K562 (cell line): ENCODE results near the gene CNIH3. TPM values are rescaled to one million over a fixed set of nuclear protein-coding genes. Genes with fewer than 3 reads are reported as not detected.

Experiments
- ATAC-seq: fragments of 200-7000 bp; cut with Tn5 transposase; 3 replicates; pipeline ENCODE4 v1.9.1; 2020; ENCODE audit warnings: moderate library complexity
- BruUV-seq: library from RNA; stranded (reverse); fragments of 400-500 nt; replicated peaks from 2 replicates; lab custom pipeline; 2021; lab: Mats Ljungman, UMichigan
- CTCF ChIA-PET: fragments of 300-600 bp; formaldehyde crosslinking; extraction: SDS; loops from one replicate; lab custom pipeline; 2021; ENCODE audit warnings: low intra/inter-chr PET ratio; lab: Yijun Ruan, JAX
- POLR2A ChIA-PET: fragments of 300-600, 350-650 bp; sonication (Branson Sonifier 250); formaldehyde crosslinking; extraction: SDS; loops from one replicate; lab custom pipeline; 2021; ENCODE audit warnings: antibody characterized with exemption, inconsistent platforms; lab: Yijun Ruan, JAX
- DNase-seq, 4 experiments: peaks; one replicate each; pipeline versions ENCODE4 v3.0.0 to v3.0.0-alpha.2; 2011 to 2018; ENCODE audit warnings: low spot score in 3 of 4, mixed read lengths in 3 of 4; ENCODE audit errors: extremely low read depth in 1 of 4
- FAIRE-seq: peaks from 2 replicates; lab custom pipeline; 2011; peaks lifted over from hg19 to GRCh38; lab: Jason Lieb, UNC
- H2AFZ ChIP-seq: 2 replicates; pipeline ENCODE4 v1.6.0; 2011; ENCODE audit warnings: low read depth, low read length, control low read depth, inconsistent platforms
- H3K27ac ChIP-seq: fragments of 200-600 bp; 3 replicates; pipeline ENCODE4 v1.8.0; 2011; ENCODE audit warnings: low read depth, mild to moderate bottlenecking, control low read depth, inconsistent platforms, low read length, moderate library complexity, mixed read lengths; ENCODE audit errors: extremely low read depth
- H3K27me3 ChIP-seq, 2 experiments: fragments of 300-600 bp in 1 of 2; 2 replicates in 1 of 2; 3 replicates in 1 of 2; pipeline versions ENCODE4 v1.6.0 to v1.8.0; 2011; ENCODE audit warnings: inconsistent platforms in 2 of 2, low read length in 2 of 2, mild to moderate bottlenecking in 1 of 2, mixed read lengths in 1 of 2, moderate library complexity in 1 of 2; ENCODE audit not compliant: control insufficient read depth in 2 of 2, insufficient read depth in 2 of 2
- H3K36me3 ChIP-seq: fragments of 300-600 bp; 3 replicates; pipeline ENCODE4 v1.8.0; 2011; ENCODE audit warnings: mild to moderate bottlenecking, low read length, inconsistent platforms; ENCODE audit not compliant: control insufficient read depth, insufficient read depth
- H3K4me1 ChIP-seq, 2 experiments: fragments of 200-600 bp in 1 of 2; replicated peaks in 1 of 2; 2 replicates in 1 of 2; 3 replicates in 1 of 2; pipeline versions ENCODE4 v1.5.1 to v1.8.0; 2011; ENCODE audit warnings: inconsistent platforms in 2 of 2, low read length in 2 of 2, mild to moderate bottlenecking in 1 of 2, mixed read lengths in 1 of 2, moderate library complexity in 1 of 2; ENCODE audit not compliant: control insufficient read depth in 2 of 2, insufficient read depth in 2 of 2
- H3K4me2 ChIP-seq: 2 replicates; pipeline ENCODE4 v1.6.1; 2011; ENCODE audit warnings: low read length, control low read depth, inconsistent platforms, mixed read lengths; ENCODE audit not compliant: insufficient read depth
- H3K4me3 ChIP-seq: fragments of 200-600 bp; sonication (generic), shearing (Covaris generic); 2 replicates; pipeline ENCODE4 v1.5.1; 2016; ENCODE audit warnings: control low read depth, inconsistent platforms
- H3K79me2 ChIP-seq: fragments of 200-600 bp; 3 replicates; pipeline ENCODE4 v1.8.0; 2011; ENCODE audit warnings: low read length, inconsistent platforms; ENCODE audit not compliant: control insufficient read depth, insufficient read depth
- H3K9ac ChIP-seq, 2 experiments: 2 replicates each; pipeline versions ENCODE4 v1.6.0 to v1.6.1; 2011; ENCODE audit warnings: low read depth in 2 of 2, low read length in 2 of 2, control low read depth in 1 of 2, inconsistent platforms in 1 of 2, mild to moderate bottlenecking in 1 of 2, mixed read lengths in 1 of 2; ENCODE audit not compliant: insufficient read depth in 1 of 2
- H3K9me1 ChIP-seq: one replicate; pipeline ENCODE4 v1.6.0; 2011; ENCODE audit warnings: inconsistent platforms, mild to moderate bottlenecking, low read length, moderate library complexity; ENCODE audit not compliant: control insufficient read depth, insufficient read depth
- H3K9me3 ChIP-seq: replicated peaks from 2 replicates; pipeline ENCODE4 v1.5.1; 2011; ENCODE audit warnings: low read depth, low read length, inconsistent platforms; ENCODE audit not compliant: control insufficient read depth, insufficient read depth
- H4K20me1 ChIP-seq: replicated peaks from 2 replicates; pipeline ENCODE4 v1.6.1; 2011; ENCODE audit warnings: low read length, inconsistent platforms, mixed read lengths; ENCODE audit not compliant: control insufficient read depth, insufficient read depth
- ATF2 ChIP-seq: sonication (generic); formaldehyde crosslinking; IDR thresholded peaks from 2 replicates; pipeline ENCODE4 v1.8.1; 2022; ENCODE audit warnings: missing genetic modification reagents
- BCL6 ChIP-seq: fragments of 250-450 bp; sonication (Bioruptor Pico); IDR thresholded peaks from 2 replicates; pipeline ENCODE4 v1.4.0; 2020
- BRD4 ChIP-seq: fragments of 200-600 bp; sonication (generic); IDR thresholded peaks from 2 replicates; pipeline ENCODE4 v1.6.1; 2017; ENCODE audit warnings: inconsistent platforms
- CBFA2T2 ChIP-seq: fragments of 450-650 bp; conservative IDR thresholded peaks from 2 replicates; pipeline ENCODE4 v1.6.1; 2017; ENCODE audit warnings: mild to moderate bottlenecking
- DMBX1 ChIP-seq: fragments of 250-450 bp; sonication (Bioruptor Pico); IDR thresholded peaks from 2 replicates; pipeline ENCODE4 v1.8.0; 2022; ENCODE audit warnings: inconsistent platforms, mild to moderate bottlenecking, moderate library complexity, borderline replicate concordance
- EP300 ChIP-seq: IDR thresholded peaks from 2 replicates; pipeline ENCODE4 v1.6.1; 2012; ENCODE audit warnings: low read length, improper control_type of control experiment
- FOXJ3 ChIP-seq: sonication (generic); formaldehyde crosslinking; IDR thresholded peaks from 2 replicates; pipeline ENCODE4 v1.4.0; 2020; ENCODE audit warnings: mild to moderate bottlenecking, missing genetic modification reagents
- MAX ChIP-seq: sonication (generic); formaldehyde crosslinking; IDR thresholded peaks from 2 replicates; pipeline ENCODE4 v1.9.0; 2022; ENCODE audit warnings: mild to moderate bottlenecking, missing genetic modification reagents
- NR1H2 ChIP-seq: sonication (generic); formaldehyde crosslinking; IDR thresholded peaks from 2 replicates; pipeline ENCODE4 v1.4.0; 2020; ENCODE audit warnings: mild to moderate bottlenecking, missing genetic modification reagents
- PHF21A ChIP-seq: fragments of 450-650 bp; IDR thresholded peaks from 2 replicates; pipeline ENCODE4 v1.6.1; 2017; ENCODE audit warnings: low read depth, borderline replicate concordance
- SMAD3 ChIP-seq: fragments of 450-650 bp; formaldehyde crosslinking; conservative IDR thresholded peaks from 2 replicates; pipeline ENCODE4 v1.4.0; 2020; ENCODE audit warnings: mild to moderate bottlenecking
- SPI1 ChIP-seq: IDR thresholded peaks from 2 replicates; pipeline ENCODE4 v1.6.1; 2011; ENCODE audit warnings: low read depth, low read length, control low read depth, borderline replicate concordance
- STAT5B ChIP-seq: fragments of 250-450 bp; sonication (Bioruptor Pico); IDR thresholded peaks from 2 replicates; pipeline ENCODE4 v1.8.0; 2021; ENCODE audit warnings: mild to moderate bottlenecking, inconsistent platforms
- TRIM24 ChIP-seq, 2 experiments: fragments of 450-650 bp; IDR thresholded peaks; 2 replicates each; pipeline ENCODE4 v1.6.1; 2016
- ZNF324 ChIP-seq: fragments of 250-450 bp; sonication (Bioruptor Pico); IDR thresholded peaks from 2 replicates; pipeline ENCODE4 v1.4.0; 2020; ENCODE audit warnings: mild to moderate bottlenecking
- ZNF436 ChIP-seq: fragments of 250-450, 450-650 bp; sonication (Bioruptor Pico); formaldehyde crosslinking; IDR thresholded peaks from 2 replicates; pipeline ENCODE4 v1.7.0; 2020; ENCODE audit warnings: mild to moderate bottlenecking
- WGBS: fragments of 100-300 bp; shearing (Covaris generic); methylation state at CpG from one replicate; pipeline ENCODE4 v1.1.6; 2016; ENCODE audit warnings: low coverage, mixed read lengths; ENCODE audit not compliant: insufficient coverage; ENCODE audit errors: missing lambda C conversion rate; 5-methylcytosine and 5-hydroxymethylcytosine counted together
- in situ Hi-C: fragments of 300-500 bp; cut with MboI; formaldehyde crosslinking; loops from 4 replicates; pipeline ENCODE4 v1.15.0; 2018; ENCODE audit warnings: inconsistent platforms, mixed read lengths
- intact Hi-C: fragments of 100-400 bp; cut with micrococcal nuclease; formaldehyde crosslinking; loops from 2 replicates; pipeline ENCODE4 v1.14.2; 2022
- polyA plus RNA-seq, 8 experiments: library from polyadenylated mRNA; depleted of rRNA in 4 of 8; stranded (reverse) in 5 of 8; unstranded in 3 of 8; fragments of >200 nt; fragmentation: Nextera tagmentation in 2 of 8; fragmentation: Illumina TruSeq in 1 of 8; extraction: Ambion mirVana in 2 of 8; extraction: Trizol in 1 of 8; gene quantifications; 2 replicates each; pipeline versions ENCODE4 v1.2.1 to v1.2.3, GENCODE V29; 2011 to 2014; ENCODE audit warnings: inconsistent platforms in 1 of 8, missing spikeins in 1 of 8
- total RNA-seq, 7 experiments: library from RNA; depleted of rRNA in 6 of 7; stranded (reverse); fragments of >200 nt in 6 of 7; fragmentation: Illumina TruSeq in 2 of 7; extraction: Trizol in 2 of 7; gene quantifications; 2 replicates each; pipeline versions ENCODE4 v1.2.1 to v1.2.3, GENCODE V29; 2011 to 2021; ENCODE audit warnings: low replicate concordance in 1 of 7
- TF ChIP-seq, protein P1 (sequence below): fragments of 250-450 bp; sonication (Bioruptor Pico); IDR thresholded peaks from 2 replicates; pipeline ENCODE4 v1.4.0; 2020; ENCODE audit warnings: mild to moderate bottlenecking, moderate library complexity

Gene CNIH3
- total and polyA plus RNA-seq, 9 of the 15 experiments (the other 6 are each of a cell fraction or from before 2014, with no cell fraction given), result 0.14 to 1.8 (median 0.79) TPM

DNA sequence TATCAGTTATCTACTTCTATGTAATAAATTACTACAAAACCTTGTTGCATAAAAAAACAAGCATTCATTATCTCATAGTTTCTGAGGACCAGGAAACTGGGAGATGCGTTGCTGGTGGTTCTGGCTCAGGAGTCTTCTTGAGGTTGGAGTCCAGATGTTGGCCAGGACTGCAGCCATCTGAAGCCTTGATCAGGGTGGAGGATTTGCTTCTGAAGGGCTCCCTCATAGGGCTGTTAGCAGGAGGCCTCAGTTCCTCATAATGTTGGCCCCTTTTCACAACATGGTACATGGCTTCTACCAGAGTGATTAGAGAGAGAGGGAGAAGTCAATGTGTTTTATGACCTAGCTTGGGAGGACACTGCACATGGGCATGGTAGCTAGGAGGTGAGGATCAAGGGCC, 137.4 kb downstream of the CNIH3 start:
- Histone ChIP-seq H3K36me3 (no peaks in the 10 kb centered on the region), H2AFZ (no peak overlapping the region), H3K4me1 (no peaks in the 10 kb centered on the region), H3K9ac (no peak overlapping the region), H4K20me1 (no peaks in the 10 kb centered on the region), H3K27ac (no peak overlapping the region), H3K27me3 (no peaks in the 10 kb centered on the region), H3K9me1 (no peaks in the 10 kb centered on the region), H3K9me3 (no peaks in the 10 kb centered on the region), H3K4me2 (no peak overlapping the region), H3K79me2 (no peaks in the 10 kb centered on the region), H3K4me3 (no peak overlapping the region)
- ATAC-seq (no peak), DNase-seq (no peak), FAIRE-seq (no peak)
- no peak for TF ChIP-seq MAX (CRISPR knock-in tag)
- TF ChIP-seq, protein P1, sequence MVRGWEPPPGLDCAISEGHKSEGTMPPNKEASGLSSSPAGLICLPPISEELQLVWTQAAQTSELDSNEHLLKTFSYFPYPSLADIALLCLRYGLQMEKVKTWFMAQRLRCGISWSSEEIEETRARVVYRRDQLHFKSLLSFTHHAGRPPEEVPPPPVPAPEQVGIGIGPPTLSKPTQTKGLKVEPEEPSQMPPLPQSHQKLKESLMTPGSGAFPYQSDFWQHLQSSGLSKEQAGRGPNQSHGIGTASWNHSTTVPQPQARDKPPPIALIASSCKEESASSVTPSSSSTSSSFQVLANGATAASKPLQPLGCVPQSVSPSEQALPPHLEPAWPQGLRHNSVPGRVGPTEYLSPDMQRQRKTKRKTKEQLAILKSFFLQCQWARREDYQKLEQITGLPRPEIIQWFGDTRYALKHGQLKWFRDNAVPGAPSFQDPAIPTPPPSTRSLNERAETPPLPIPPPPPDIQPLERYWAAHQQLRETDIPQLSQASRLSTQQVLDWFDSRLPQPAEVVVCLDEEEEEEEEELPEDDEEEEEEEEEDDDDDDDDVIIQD, result no peak
- no peak for TF ChIP-seq SPI1
- no peak for TF ChIP-seq BCL6 (CRISPR knock-in tag)
- TF ChIP-seq NR1H2 (CRISPR knock-in tag), result no peak
- TF ChIP-seq ZNF436, result no peak
- TF ChIP-seq PHF21A, result no peak
- TF ChIP-seq CBFA2T2, result no peak
- TF ChIP-seq STAT5B, result no peak
- no peak for TF ChIP-seq FOXJ3 (CRISPR knock-in tag)
- no peak for TF ChIP-seq ATF2 (CRISPR knock-in tag)
- no peak for TF ChIP-seq ZNF324 (CRISPR knock-in tag)
- no peak for TF ChIP-seq DMBX1
- TF ChIP-seq BRD4, result no peak
- TF ChIP-seq SMAD3 (CRISPR knock-in tag), result no peak
- no peak for TF ChIP-seq EP300
- TF ChIP-seq TRIM24 (IDR thresholded peaks at IDR 0.05), result no peak
- intact Hi-C loops, result no loop called here
- CTCF ChIA-PET, result no interaction called here
- WGBS, result 0% methylated on average over 1 of the region's 1 CpG
- POLR2A ChIA-PET, result interaction anchor here (1.0 kb wide), 1 partner anchor 22 kb away, joined by 3 read pairs; no protein-coding TSS in a partner anchor
- in situ Hi-C loops, result no loop called here
- BruUV-seq, result no TSS peak
